ENCODE results near the gene STAC. TPM values are rescaled to one million over a fixed set of nuclear protein-coding genes. Genes with fewer than 3 reads are reported as not detected.

Gene STAC
- total RNA-seq, 1 donor from 2014 or later, result 1.3 TPM

GRCh38 chr3:36476286-36476942, 96.1 kb downstream of the STAC start:
- no peak for TF ChIP-seq CTCF (conservative IDR thresholded peaks at IDR 0.05)
- H3K27ac Mint-ChIP-seq (ENCODE audit: unreplicated experiment), result no peak overlapping the region
- no peaks in the 10 kb centered on the region for H3K4me1 Mint-ChIP-seq
- DNase-seq (ENCODE audit: low read depth, low spot score), result no peak
- peaks cover 11% of the 10 kb centered on the region for H3K9me3 Mint-ChIP-seq
- H3K27me3 Mint-ChIP-seq (ENCODE audit: low read depth), result no peaks in the 10 kb centered on the region
- H3K36me3 Mint-ChIP-seq (ENCODE audit: low read depth), result no peaks in the 10 kb centered on the region
- no peak overlapping the region for H3K4me3 Mint-ChIP-seq

GRCh38 chr3:36477655-36478054, 97.4 kb downstream of the STAC start:
- Mint-ChIP-seq H3K27ac (ENCODE audit: unreplicated experiment) (no peak overlapping the region), H3K27me3 (ENCODE audit: low read depth) (no peaks in the 10 kb centered on the region), H3K4me3 (no peak overlapping the region), H3K4me1 (no peaks in the 10 kb centered on the region), H3K36me3 (ENCODE audit: low read depth) (no peaks in the 10 kb centered on the region), H3K9me3 (peaks cover 9% of the 10 kb centered on the region)
- TF ChIP-seq CTCF (conservative IDR thresholded peaks at IDR 0.05), result no peak
- no peak for DNase-seq (ENCODE audit: low read depth, low spot score)

GRCh38 chr3:36480911-36481648, 100.8 kb downstream of the STAC start:
- no peak overlapping the region for H3K27ac Mint-ChIP-seq (ENCODE audit: unreplicated experiment)

GRCh38 chr3:36482256-36482655, 102.0 kb downstream of the STAC start:
- no peak for DNase-seq (ENCODE audit: low read depth, low spot score)

More at GRCh38 chr3:36480911-36481648, 100.8 kb downstream of the STAC start:
- no peak for TF ChIP-seq CTCF (conservative IDR thresholded peaks at IDR 0.05)
- DNase-seq (ENCODE audit: low read depth, low spot score), result no peak
- H3K4me3 Mint-ChIP-seq, result no peak overlapping the region
- no peaks in the 10 kb centered on the region for H3K27me3 Mint-ChIP-seq (ENCODE audit: low read depth)
- H3K36me3 Mint-ChIP-seq (ENCODE audit: low read depth), result no peaks in the 10 kb centered on the region
- H3K9me3 Mint-ChIP-seq, result peaks cover 8% of the 10 kb centered on the region
- no peaks in the 10 kb centered on the region for H3K4me1 Mint-ChIP-seq

GRCh38 chr3:36482880-36483279, 102.6 kb downstream of the STAC start:
- TF ChIP-seq CTCF (conservative IDR thresholded peaks at IDR 0.05), result no peak
- no peak for DNase-seq (ENCODE audit: low read depth, low spot score)
- Mint-ChIP-seq H3K9me3 (peaks cover 8% of the 10 kb centered on the region), H3K27ac (ENCODE audit: unreplicated experiment) (no peak overlapping the region), H3K4me1 (no peaks in the 10 kb centered on the region), H3K36me3 (ENCODE audit: low read depth) (no peaks in the 10 kb centered on the region), H3K4me3 (no peak overlapping the region), H3K27me3 (ENCODE audit: low read depth) (no peaks in the 10 kb centered on the region)

More at GRCh38 chr3:36482256-36482655, 102.0 kb downstream of the STAC start:
- Mint-ChIP-seq H3K27ac (ENCODE audit: unreplicated experiment) (no peak overlapping the region), H3K27me3 (ENCODE audit: low read depth) (no peaks in the 10 kb centered on the region), H3K4me3 (no peak overlapping the region), H3K9me3 (peaks cover 8% of the 10 kb centered on the region), H3K4me1 (no peaks in the 10 kb centered on the region), H3K36me3 (ENCODE audit: low read depth) (no peaks in the 10 kb centered on the region)
- TF ChIP-seq CTCF (conservative IDR thresholded peaks at IDR 0.05), result no peak

Measured in neural crest cell (in vitro differentiated cells).